Breast epithelium (tissue), 3 donors: ENCODE measurements around the gene WDR43.

Source experiments
- POLR2A ChIP-seq: fragments of 450-650 bp; IDR thresholded peaks from one replicate; pipeline ENCODE4 v1.6.1; 2016; ENCODE audit warnings: antibody characterized with exemption, mild to moderate bottlenecking, moderate library complexity
- POLR2AphosphoS5 ChIP-seq, 3 donors: sonication (generic); formaldehyde crosslinking; IDR thresholded peaks; one replicate each; pipeline ENCODE4 v1.6.1; 2017; ENCODE audit warnings: antibody characterized with exemption in 3 of 3
- TF ChIP-seq, protein P1 (sequence below), 3 donors: fragments of 450-650 bp; IDR thresholded peaks; one replicate each; pipeline ENCODE4 v1.5.1; 2016 to 2017; ENCODE audit warnings: antibody characterized with exemption in 3 of 3, mild to moderate bottlenecking in 3 of 3, moderate library complexity in 3 of 3

DNA sequence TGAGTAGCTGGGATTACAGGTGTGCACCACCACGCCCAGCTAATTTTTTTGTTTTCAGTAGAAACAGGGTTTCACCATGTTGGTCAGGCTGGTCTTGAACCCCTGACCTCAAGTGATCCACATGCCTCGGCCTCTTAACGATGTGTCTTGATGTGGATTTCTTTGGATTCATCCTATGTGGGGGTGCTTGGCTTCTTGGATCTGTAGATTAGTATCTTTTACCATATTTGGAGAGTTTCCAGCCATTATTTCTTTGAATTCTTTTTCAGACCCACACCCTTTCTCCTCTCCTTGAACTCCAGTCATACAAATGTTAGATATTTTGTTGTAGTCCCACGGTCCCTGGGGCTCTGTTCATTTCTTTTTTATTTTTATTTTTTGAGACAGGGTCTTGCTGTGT, 79.8 kb downstream of the WDR43 start:
- TF ChIP-seq, protein P1, sequence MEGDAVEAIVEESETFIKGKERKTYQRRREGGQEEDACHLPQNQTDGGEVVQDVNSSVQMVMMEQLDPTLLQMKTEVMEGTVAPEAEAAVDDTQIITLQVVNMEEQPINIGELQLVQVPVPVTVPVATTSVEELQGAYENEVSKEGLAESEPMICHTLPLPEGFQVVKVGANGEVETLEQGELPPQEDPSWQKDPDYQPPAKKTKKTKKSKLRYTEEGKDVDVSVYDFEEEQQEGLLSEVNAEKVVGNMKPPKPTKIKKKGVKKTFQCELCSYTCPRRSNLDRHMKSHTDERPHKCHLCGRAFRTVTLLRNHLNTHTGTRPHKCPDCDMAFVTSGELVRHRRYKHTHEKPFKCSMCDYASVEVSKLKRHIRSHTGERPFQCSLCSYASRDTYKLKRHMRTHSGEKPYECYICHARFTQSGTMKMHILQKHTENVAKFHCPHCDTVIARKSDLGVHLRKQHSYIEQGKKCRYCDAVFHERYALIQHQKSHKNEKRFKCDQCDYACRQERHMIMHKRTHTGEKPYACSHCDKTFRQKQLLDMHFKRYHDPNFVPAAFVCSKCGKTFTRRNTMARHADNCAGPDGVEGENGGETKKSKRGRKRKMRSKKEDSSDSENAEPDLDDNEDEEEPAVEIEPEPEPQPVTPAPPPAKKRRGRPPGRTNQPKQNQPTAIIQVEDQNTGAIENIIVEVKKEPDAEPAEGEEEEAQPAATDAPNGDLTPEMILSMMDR (IDR thresholded peaks at IDR 0.05) = no peak
- no peak for TF ChIP-seq POLR2A
- no peak for TF ChIP-seq POLR2AphosphoS5 (IDR thresholded peaks at IDR 0.05)
